GM19397 (cell line): Measurements from ENCODE around the gene SAMD15.
"Not testable (repeated sequence)": the region's sequence is repeated elsewhere in the genome, so short reads cannot be mapped to it uniquely, and the experiment has no call there.

Experiments used
- ATAC-seq: cut with Tn5 transposase; IDR thresholded peaks from one replicate; pipeline ENCODE4 v1.9.1; 2021; ENCODE audit warnings: mild to moderate bottlenecking, moderate library complexity; ENCODE audit not compliant: unreplicated experiment

Gene SAMD15

GRCh38 chr14:77375164-77375950 is 1.8 kb upstream of the SAMD15 start:
- ATAC-seq, result no peak

- peak; percentile 11 for ATAC-seq
Observed at GRCh38 chr14:77375973-77376770, 1.0 kb upstream of the SAMD15 start.

GRCh38 chr14:77377502-77377844 is 294 bp downstream of the SAMD15 start:
- no peak for ATAC-seq

GRCh38 chr14:77378701-77379100 is 1.5 kb downstream of the SAMD15 start:
- ATAC-seq, result no peak

GRCh38 chr14:77390188-77390587 is 13.0 kb downstream of the SAMD15 start:
- no peak for ATAC-seq

- no peak for ATAC-seq
Observed at GRCh38 chr14:77400216-77400615, 23.0 kb downstream of the SAMD15 start.

GRCh38 chr14:77403768-77404167 is 26.6 kb downstream of the SAMD15 start:
- no peak for ATAC-seq

- no peak for ATAC-seq
Observed at GRCh38 chr14:77406086-77406485, 28.9 kb downstream of the SAMD15 start.

GRCh38 chr14:77406718-77407117 is 29.5 kb downstream of the SAMD15 start:
- ATAC-seq, result no peak

GRCh38 chr14:77407158-77407557 is 30.0 kb downstream of the SAMD15 start:
- no peak for ATAC-seq

GRCh38 chr14:77409131-77409533 is 32.0 kb downstream of the SAMD15 start:
- ATAC-seq, result no peak

GRCh38 chr14:77415403-77416030 is 38.3 kb downstream of the SAMD15 start:
- not testable (repeated sequence) for ATAC-seq

- ATAC-seq, result not testable (repeated sequence)
Observed at GRCh38 chr14:77416098-77416497, 38.9 kb downstream of the SAMD15 start.

- no peak for ATAC-seq
Observed at GRCh38 chr14:77416836-77417235, 39.7 kb downstream of the SAMD15 start.

GRCh38 chr14:77421201-77421600 is 44.0 kb downstream of the SAMD15 start:
- no peak for ATAC-seq

- no peak for ATAC-seq
Observed at GRCh38 chr14:77423423-77423822, 46.2 kb downstream of the SAMD15 start, which contains the start of gene NOXRED1. Gene NOXRED1 (minus strand): TSS chr14:77423523. CDS start chr14:77422889, 634 bp downstream.

- no peak for ATAC-seq
Observed at GRCh38 chr14:77424862-77425261, 47.7 kb downstream of the SAMD15 start.

GRCh38 chr14:77426396-77426795 is 49.2 kb downstream of the SAMD15 start:
- no peak for ATAC-seq

- no peak for ATAC-seq
Observed at GRCh38 chr14:77436042-77436441, 58.9 kb downstream of the SAMD15 start.

GRCh38 chr14:77438596-77438995 is 61.4 kb downstream of the SAMD15 start:
- no peak for ATAC-seq

- ATAC-seq, result no peak
Observed at GRCh38 chr14:77439861-77440260, 62.7 kb downstream of the SAMD15 start.
